CD4-positive, alpha-beta T cell treated with Interferon alpha-2 for 1 hour (primary cell): ENCODE data around the gene TLR1.
"Not testable (repeated sequence)": the region's sequence is repeated elsewhere in the genome, so short reads cannot be mapped to it uniquely, and the experiment has no call there.

Experiments
- DNase-seq, 2 donors: peaks; one replicate each; pipeline ENCODE4 v3.0.0-alpha.2; 2020 to 2022

The TLR1 gene

GRCh38 chr4:38770281-38770680 is 34.3 kb downstream of the TLR1 start:
- DNase-seq = not testable (repeated sequence)

GRCh38 chr4:38769857-38770256 is 34.7 kb downstream of the TLR1 start:
- no peak for DNase-seq

- DNase-seq = no peak
These were observed 35.1 kb downstream of the TLR1 start for GRCh38 chr4:38769441-38769840.

GRCh38 chr4:38768968-38769394 is 35.6 kb downstream of the TLR1 start:
- DNase-seq = peak in 1 of 2 donors; percentile 19

GRCh38 chr4:38766940-38767339 is 37.7 kb downstream of the TLR1 start:
- not testable (repeated sequence) for DNase-seq

GRCh38 chr4:38765382-38765781 is 39.2 kb downstream of the TLR1 start:
- no peak for DNase-seq

- DNase-seq = no peak
These were observed 40.3 kb downstream of the TLR1 start for GRCh38 chr4:38764277-38764676.

- no peak for DNase-seq
These were observed 42.0 kb downstream of the TLR1 start for GRCh38 chr4:38762560-38762959.

GRCh38 chr4:38759790-38760122 is 44.8 kb downstream of the TLR1 start:
- no peak for DNase-seq

- DNase-seq = peak; percentile 44 to 74
These were observed 45.3 kb downstream of the TLR1 start for GRCh38 chr4:38759113-38759789.

GRCh38 chr4:38757945-38758600 is 46.5 kb downstream of the TLR1 start:
- peak in 1 of 2 donors; percentile 17 for DNase-seq

GRCh38 chr4:38752941-38753806 is 51.4 kb downstream of the TLR1 start:
- no peak for DNase-seq

- no peak for DNase-seq
These were observed 52.1 kb downstream of the TLR1 start for GRCh38 chr4:38752372-38752940.

- no peak for DNase-seq
These were observed 53.1 kb downstream of the TLR1 start for GRCh38 chr4:38751341-38752010.

- no peak for DNase-seq
These were observed 55.3 kb downstream of the TLR1 start for GRCh38 chr4:38749336-38749735.

- DNase-seq = no peak
These were observed 57.0 kb downstream of the TLR1 start for GRCh38 chr4:38747629-38748028.
